DMS79 treated with DMSO at 0.1 percent for 48 hours (cell line): ENCODE data around the gene CADM1.

Source experiments
- DNase-seq: peaks from one replicate; lab custom pipeline; 2025; lab: John Stamatoyannopoulos, UW

Gene CADM1

GRCh38 chr11:115398333-115399080, 105.7 kb downstream of the CADM1 start:
- no peak for DNase-seq

- no peak for DNase-seq
Measured at GRCh38 chr11:115396533-115396932, 107.7 kb downstream of the CADM1 start.

- no peak for DNase-seq
Measured at GRCh38 chr11:115393950-115394349, 110.3 kb downstream of the CADM1 start.

- peak; percentile 49 for DNase-seq
Measured at GRCh38 chr11:115391598-115391997, 112.6 kb downstream of the CADM1 start.

GRCh38 chr11:115391160-115391559, 113.1 kb downstream of the CADM1 start:
- DNase-seq = no peak

- no peak for DNase-seq
Measured at GRCh38 chr11:115390441-115390840, 113.8 kb downstream of the CADM1 start.

GRCh38 chr11:115389790-115390189, 114.4 kb downstream of the CADM1 start:
- no peak for DNase-seq

- DNase-seq = no peak
Measured at GRCh38 chr11:115385226-115385625, 119.0 kb downstream of the CADM1 start.

- DNase-seq = peak; percentile 43
Measured at GRCh38 chr11:115384236-115384635, 120.0 kb downstream of the CADM1 start.

- no peak for DNase-seq
Measured at GRCh38 chr11:115383431-115383830, 120.8 kb downstream of the CADM1 start.

GRCh38 chr11:115379528-115379927, 124.7 kb downstream of the CADM1 start:
- no peak for DNase-seq

GRCh38 chr11:115378557-115378956, 125.7 kb downstream of the CADM1 start:
- DNase-seq = no peak

GRCh38 chr11:115377882-115378296, 126.3 kb downstream of the CADM1 start:
- no peak for DNase-seq

GRCh38 chr11:115368616-115369015, 135.6 kb downstream of the CADM1 start:
- DNase-seq = no peak

GRCh38 chr11:115366826-115367225, 137.4 kb downstream of the CADM1 start:
- DNase-seq = no peak

- no peak for DNase-seq
Measured at GRCh38 chr11:115365907-115366306, 138.3 kb downstream of the CADM1 start.

- DNase-seq = no peak
Measured at GRCh38 chr11:115364896-115365295, 139.3 kb downstream of the CADM1 start.

- no peak for DNase-seq
Measured at GRCh38 chr11:115363921-115364320, 140.3 kb downstream of the CADM1 start.

GRCh38 chr11:115363426-115363825, 140.8 kb downstream of the CADM1 start:
- no peak for DNase-seq

- no peak for DNase-seq
Measured at GRCh38 chr11:115362997-115363396, 141.2 kb downstream of the CADM1 start.

- DNase-seq = no peak
Measured at GRCh38 chr11:115361025-115361424, 143.2 kb downstream of the CADM1 start.

- no peak for DNase-seq
Measured at GRCh38 chr11:115360186-115360824, 143.9 kb downstream of the CADM1 start.

GRCh38 chr11:115357066-115357465, 147.1 kb downstream of the CADM1 start:
- no peak for DNase-seq
